OCI-M2 (cell line): Measurements from ENCODE around the gene FAM156A.
"Not testable (repeated sequence)": the region's sequence is repeated elsewhere in the genome, so short reads cannot be mapped to it uniquely, and the experiment has no call there.

ENCODE experiments used
- DNase-seq: peaks from one replicate; lab custom pipeline; 2025; ENCODE audit not compliant: unreplicated experiment; lab: John Stamatoyannopoulos, UW

FAM156A gene

GRCh38 chrX:52958113-52958959, at the start of gene FAM156A:
Gene FAM156A, minus strand, starts transcription at chrX:52958518. Its CDS starts 9,930 bp downstream, at chrX:52948588.
- DNase-seq, result not testable (repeated sequence)

- no peak for DNase-seq
These were observed 47.0 kb upstream of the FAM156A start for GRCh38 chrX:53005327-53005726.

- no peak for DNase-seq
These were observed 46.5 kb upstream of the FAM156A start for GRCh38 chrX:53004811-53005210.

GRCh38 chrX:53004038-53004437, 45.7 kb upstream of the FAM156A start:
- no peak for DNase-seq

- DNase-seq, result no peak
These were observed 44.8 kb upstream of the FAM156A start for GRCh38 chrX:53003111-53003510.

GRCh38 chrX:53001958-53002357, 43.6 kb upstream of the FAM156A start:
- no peak for DNase-seq

GRCh38 chrX:53000447-53001135, 42.3 kb upstream of the FAM156A start:
- DNase-seq, result no peak

- no peak for DNase-seq
These were observed 37.6 kb upstream of the FAM156A start for GRCh38 chrX:52995987-52996331.

- DNase-seq, result peak; percentile 93
These were observed 37.0 kb upstream of the FAM156A start for GRCh38 chrX:52995135-52995986.

- no peak for DNase-seq
These were observed 32.5 kb upstream of the FAM156A start for GRCh38 chrX:52990848-52991247.

- not testable (repeated sequence) for DNase-seq
These were observed 31.8 kb upstream of the FAM156A start for GRCh38 chrX:52990011-52990631.

GRCh38 chrX:52988985-52989917, 30.9 kb upstream of the FAM156A start:
- no peak for DNase-seq

GRCh38 chrX:52983321-52984000, 25.1 kb upstream of the FAM156A start:
- no peak for DNase-seq

- no peak for DNase-seq
These were observed 21.7 kb upstream of the FAM156A start for GRCh38 chrX:52979993-52980392.

- no peak for DNase-seq
These were observed 21.2 kb upstream of the FAM156A start for GRCh38 chrX:52979568-52979967.

GRCh38 chrX:52977953-52978352, 19.6 kb upstream of the FAM156A start:
- DNase-seq, result no peak

GRCh38 chrX:52975576-52975975, 17.3 kb upstream of the FAM156A start:
- not testable (repeated sequence) for DNase-seq

- not testable (repeated sequence) for DNase-seq
These were observed 16.1 kb upstream of the FAM156A start for GRCh38 chrX:52974336-52974992.

GRCh38 chrX:52967922-52968321, 9.6 kb upstream of the FAM156A start:
- not testable (repeated sequence) for DNase-seq
